OCI-LY7 (cell line): ENCODE results near the gene DPYSL4.

Experiments
- EZH2phosphoT487 ChIP-seq: fragments of 200-600 bp; sonication (generic); IDR thresholded peaks from 2 replicates; pipeline ENCODE4 v1.6.1; 2018; ENCODE audit warnings: low read depth, borderline replicate concordance, mild to moderate bottlenecking, mixed run types, antibody characterized with exemption, low read length, moderate library complexity, mixed read lengths
- TF ChIP-seq, protein P1 (sequence below): fragments of 200-600 bp; sonication (generic); conservative IDR thresholded peaks from 2 replicates; pipeline ENCODE4 v1.5.1; 2014; ENCODE audit warnings: mild to moderate bottlenecking, antibody characterized with exemption, low read length, moderate library complexity, mixed read lengths

DNA sequence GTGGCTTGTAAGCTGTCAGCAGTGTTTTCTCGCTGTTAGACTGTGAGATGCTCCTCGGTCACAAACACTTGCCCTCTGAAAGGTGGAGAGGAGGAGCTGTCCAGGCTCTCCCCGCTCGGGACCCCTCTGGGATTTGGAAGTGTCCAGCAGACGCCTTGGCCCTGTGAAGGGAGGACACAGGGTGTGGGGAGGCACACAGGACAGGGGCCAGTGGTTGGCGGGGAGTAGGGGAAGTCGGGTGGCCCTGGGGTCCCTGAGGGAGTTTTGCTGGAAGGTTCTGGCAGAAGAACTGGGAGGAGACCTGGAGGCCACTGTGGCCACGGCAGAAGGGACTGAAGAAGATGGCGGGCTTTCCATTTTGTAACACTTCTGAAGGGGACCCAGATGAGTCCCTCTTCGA, 47.2 kb upstream of the DPYSL4 start:
- TF ChIP-seq, protein P1, sequence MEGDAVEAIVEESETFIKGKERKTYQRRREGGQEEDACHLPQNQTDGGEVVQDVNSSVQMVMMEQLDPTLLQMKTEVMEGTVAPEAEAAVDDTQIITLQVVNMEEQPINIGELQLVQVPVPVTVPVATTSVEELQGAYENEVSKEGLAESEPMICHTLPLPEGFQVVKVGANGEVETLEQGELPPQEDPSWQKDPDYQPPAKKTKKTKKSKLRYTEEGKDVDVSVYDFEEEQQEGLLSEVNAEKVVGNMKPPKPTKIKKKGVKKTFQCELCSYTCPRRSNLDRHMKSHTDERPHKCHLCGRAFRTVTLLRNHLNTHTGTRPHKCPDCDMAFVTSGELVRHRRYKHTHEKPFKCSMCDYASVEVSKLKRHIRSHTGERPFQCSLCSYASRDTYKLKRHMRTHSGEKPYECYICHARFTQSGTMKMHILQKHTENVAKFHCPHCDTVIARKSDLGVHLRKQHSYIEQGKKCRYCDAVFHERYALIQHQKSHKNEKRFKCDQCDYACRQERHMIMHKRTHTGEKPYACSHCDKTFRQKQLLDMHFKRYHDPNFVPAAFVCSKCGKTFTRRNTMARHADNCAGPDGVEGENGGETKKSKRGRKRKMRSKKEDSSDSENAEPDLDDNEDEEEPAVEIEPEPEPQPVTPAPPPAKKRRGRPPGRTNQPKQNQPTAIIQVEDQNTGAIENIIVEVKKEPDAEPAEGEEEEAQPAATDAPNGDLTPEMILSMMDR, result no peak
- no peak for TF ChIP-seq EZH2phosphoT487
